Gastrocnemius medialis (tissue), 4 donors: ENCODE measurements around the gene ADGRB3. TPM values are rescaled to one million over a fixed set of nuclear protein-coding genes. Genes with fewer than 3 reads are reported as not detected.

Source experiments
- ATAC-seq, 2 donors: fragments of 150-250 bp; one replicate each; pipeline ENCODE4 v1.9.1; 2016
- DNase-seq, 2 donors: peaks; one replicate each; pipeline ENCODE4 v3.0.0-alpha.2; 2019
- H3K27ac ChIP-seq, 4 donors: fragments of 200-600 bp; sonication (generic); 1 replicate in 1 of 4; 2 replicates in 3 of 4; pipeline ENCODE4 v1.5.1; 2016 to 2018; ENCODE audit warnings: mild to moderate bottlenecking in 2 of 4, moderate library complexity in 1 of 4
- H3K27me3 ChIP-seq, 3 donors: fragments of 200-600 bp; sonication (generic) in 2 of 3; 1 replicate in 1 of 3; 2 replicates in 2 of 3; pipeline versions ENCODE4 v1.5.1 to v1.6.0; 2016 to 2019; ENCODE audit warnings: mild to moderate bottlenecking in 1 of 3, moderate library complexity in 1 of 3
- H3K36me3 ChIP-seq, 2 donors: fragments of 200-600 bp; sonication (generic) in 1 of 2; one replicate each; pipeline ENCODE4 v1.5.1; 2017 to 2018
- H3K4me1 ChIP-seq, 2 donors: fragments of 200-600 bp; sonication (generic) in 1 of 2; one replicate each; pipeline ENCODE4 v1.5.1; 2016 to 2017; ENCODE audit warnings: mild to moderate bottlenecking in 2 of 2
- H3K4me3 ChIP-seq, 4 donors: fragments of 200-600 bp; sonication (generic) in 3 of 4; 1 replicate in 1 of 4; 2 replicates in 3 of 4; pipeline ENCODE4 v1.5.1; 2016 to 2019; ENCODE audit warnings: mild to moderate bottlenecking in 2 of 4
- H3K9me3 ChIP-seq, 3 donors: fragments of 200-600 bp; sonication (generic) in 2 of 3; 1 replicate in 1 of 3; 2 replicates in 2 of 3; pipeline ENCODE4 v1.5.1; 2016 to 2019
- CTCF ChIP-seq, 5 experiments: fragments of 450-650 bp in 3 of 5; fragments of 200-600 bp in 2 of 5; sonication (generic) in 2 of 5; IDR thresholded peaks in 4 of 5; conservative IDR thresholded peaks in 1 of 5; 1 replicate in 4 of 5; 2 replicates in 1 of 5; pipeline ENCODE4 v1.5.1; 2016 to 2019; ENCODE audit warnings: antibody characterized with exemption in 5 of 5, mild to moderate bottlenecking in 3 of 5, moderate library complexity in 3 of 5
- POLR2A ChIP-seq, 2 donors: fragments of 450-650 bp; IDR thresholded peaks; one replicate each; pipeline ENCODE4 v1.6.1; 2017; ENCODE audit warnings: antibody characterized with exemption in 2 of 2, mild to moderate bottlenecking in 2 of 2, moderate library complexity in 2 of 2
- in situ Hi-C, 4 donors: fragments of 200-750 bp; cut with MboI; loops; one replicate each; pipeline versions ENCODE4 v1.15.0 to v1.8.0; 2017; ENCODE audit warnings: low sequenced_read_pairs in 4 of 4
- intact Hi-C: fragments of 100-400 bp; cut with DNase I; formaldehyde crosslinking; loops from one replicate; pipeline ENCODE4 v1.15.1; 2023; ENCODE audit warnings: low total_unique reads
- total RNA-seq, 4 donors: library from RNA; depleted of rRNA; stranded (reverse); fragments of >200 nt; gene quantifications; one replicate each; pipeline versions ENCODE4 v1.1.0 to v1.2.3, GENCODE V29; 2016

Gene ADGRB3
- total RNA-seq, 4 donors from 2014 or later: 0.56 to 0.58 (median 0.58) TPM; not detected in 1

DNA sequence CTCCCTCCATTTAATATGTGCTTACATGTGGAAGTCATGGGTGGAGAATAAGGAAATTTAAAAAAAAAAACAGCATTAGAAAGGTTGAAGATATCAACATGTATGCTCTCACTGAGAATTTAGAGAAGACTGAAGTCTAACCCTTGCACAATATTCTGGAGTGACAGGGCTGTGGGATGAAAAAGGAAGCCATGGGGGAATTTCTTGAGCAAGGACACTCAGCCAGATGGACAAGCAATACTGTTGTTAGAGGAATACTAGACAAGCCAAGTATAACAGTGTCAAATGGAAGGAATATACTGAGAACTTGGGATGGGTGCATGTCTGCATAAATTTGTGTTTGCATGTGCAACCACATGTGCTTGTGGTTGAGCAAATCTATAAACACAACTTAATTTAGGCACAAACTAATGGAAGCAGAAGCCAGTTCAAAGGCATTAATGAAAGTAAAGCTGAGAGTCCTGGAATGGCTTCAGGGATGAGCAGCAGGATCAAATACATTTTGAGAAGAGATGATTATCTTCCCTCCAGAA lies 119.7 kb downstream of the ADGRB3 start:
- H3K4me1 ChIP-seq: peaks cover 0 to 10% of the 10 kb centered on the region in 2 donors
- intact Hi-C loops: no loop called here
- in situ Hi-C loops: no loop called here
- H3K27ac ChIP-seq: no peak overlapping the region
- H3K27me3 ChIP-seq: no peaks in the 10 kb centered on the region
- no peak for TF ChIP-seq CTCF (IDR thresholded peaks at IDR 0.05 in 4 of 5, conservative IDR thresholded peaks at IDR 0.05 in 1 of 5)
- TF ChIP-seq POLR2A (IDR thresholded peaks at IDR 0.05): no peak
- no peak for DNase-seq
- no peaks in the 10 kb centered on the region for H3K36me3 ChIP-seq
- ATAC-seq: no peak
- H3K9me3 ChIP-seq: no peaks in the 10 kb centered on the region
- H3K4me3 ChIP-seq: no peak overlapping the region

DNA sequence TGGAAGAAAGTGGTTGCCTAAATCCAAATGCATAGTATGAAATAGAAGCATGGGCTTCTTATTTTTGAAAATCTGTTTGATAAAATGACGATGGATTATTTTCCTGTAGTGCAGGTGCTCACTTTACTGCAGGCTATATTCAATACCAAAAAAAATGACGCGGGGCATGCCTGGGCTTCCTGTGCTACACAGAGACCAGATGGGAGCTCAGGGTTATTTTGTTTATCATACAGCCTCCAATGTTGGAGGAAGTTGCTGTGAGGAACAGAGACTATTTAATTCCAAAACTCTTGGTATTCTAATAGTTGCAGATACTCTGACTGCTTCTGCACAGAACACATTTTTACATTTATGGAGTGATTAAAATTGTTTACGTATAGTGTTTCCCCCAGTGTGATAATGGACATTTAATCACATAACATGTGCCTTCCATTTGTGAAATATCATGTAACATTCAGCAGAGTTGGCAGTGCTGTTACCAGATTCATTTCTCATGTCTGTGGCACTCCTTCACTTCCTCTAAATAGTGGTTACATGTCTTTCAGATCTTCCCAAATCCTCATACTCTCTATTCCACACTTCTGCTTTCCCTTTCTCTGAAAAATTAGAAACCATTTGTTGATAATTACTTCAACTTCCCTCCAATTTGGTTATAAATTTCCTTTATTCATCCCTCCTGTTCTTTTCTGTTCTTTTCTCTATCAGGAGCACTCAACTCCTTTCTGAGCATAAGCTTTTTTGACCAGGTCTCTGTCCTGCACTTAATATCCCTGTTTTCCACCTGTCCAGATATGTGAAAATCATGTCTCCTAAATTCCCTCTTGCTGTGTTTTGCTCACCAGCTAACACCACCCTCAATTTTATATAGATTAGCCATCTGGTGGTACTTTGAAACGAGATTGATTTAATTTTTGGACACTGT lies 121.6 kb downstream of the ADGRB3 start:
- Histone ChIP-seq H3K27ac (no peak overlapping the region), H3K27me3 (no peaks in the 10 kb centered on the region), H3K4me1 (peaks cover 0 to 10% of the 10 kb centered on the region in 2 donors), H3K4me3 (no peak overlapping the region), H3K36me3 (no peaks in the 10 kb centered on the region), H3K9me3 (no peaks in the 10 kb centered on the region)
- in situ Hi-C loops: no loop called here
- TF ChIP-seq CTCF (IDR thresholded peaks at IDR 0.05 in 4 of 5, conservative IDR thresholded peaks at IDR 0.05 in 1 of 5) (no peak), POLR2A (IDR thresholded peaks at IDR 0.05) (no peak)
- ATAC-seq (peak in 1 of 2 donors; percentile 30), DNase-seq (no peak)
- intact Hi-C loops: no loop called here

DNA sequence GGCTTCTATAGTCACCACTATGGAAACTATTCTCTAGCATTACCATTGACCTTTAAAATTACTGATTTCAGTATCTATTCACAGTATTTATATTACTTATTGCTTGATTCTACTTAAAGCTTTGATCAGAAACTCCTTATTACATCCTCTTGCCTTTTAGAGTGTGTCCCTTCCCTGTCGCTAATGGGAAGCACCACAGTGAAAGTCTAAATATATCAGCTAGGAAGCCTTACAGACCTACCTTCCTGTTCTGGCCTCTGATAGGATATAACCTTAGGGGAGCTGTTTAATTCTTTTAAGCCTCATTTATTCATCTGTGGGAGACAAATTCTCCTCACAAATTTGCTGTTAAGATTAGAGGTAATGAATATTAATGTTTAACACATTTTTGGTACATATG lies 122.7 kb downstream of the ADGRB3 start:
- Histone ChIP-seq H3K27ac (no peak overlapping the region), H3K27me3 (no peaks in the 10 kb centered on the region), H3K9me3 (no peaks in the 10 kb centered on the region), H3K36me3 (no peaks in the 10 kb centered on the region), H3K4me3 (no peak overlapping the region), H3K4me1 (peaks cover 0 to 10% of the 10 kb centered on the region in 2 donors)
- in situ Hi-C loops (no loop called here), intact Hi-C loops (no loop called here)
- DNase-seq (no peak), ATAC-seq (no peak)
- no peak for TF ChIP-seq CTCF (IDR thresholded peaks at IDR 0.05 in 4 of 5, conservative IDR thresholded peaks at IDR 0.05 in 1 of 5)
- TF ChIP-seq POLR2A (IDR thresholded peaks at IDR 0.05): no peak

- Histone ChIP-seq H3K36me3 (no peaks in the 10 kb centered on the region), H3K27ac (no peak overlapping the region), H3K27me3 (no peaks in the 10 kb centered on the region), H3K4me1 (peaks cover 0 to 10% of the 10 kb centered on the region in 2 donors), H3K9me3 (no peaks in the 10 kb centered on the region), H3K4me3 (no peak overlapping the region)
- in situ Hi-C loops (no loop called here), intact Hi-C loops (no loop called here)
- no peak for TF ChIP-seq CTCF (IDR thresholded peaks at IDR 0.05 in 4 of 5, conservative IDR thresholded peaks at IDR 0.05 in 1 of 5)
- TF ChIP-seq POLR2A (IDR thresholded peaks at IDR 0.05): no peak
- ATAC-seq: no peak
- DNase-seq: no peak
Measured at GRCh38 chr6:68758559-68758958, 123.5 kb downstream of the ADGRB3 start.
